Endothelial cell of umbilical vein (primary cell): ENCODE results near the gene EML1. TPM values are rescaled to one million over a fixed set of nuclear protein-coding genes. Genes with fewer than 3 reads are reported as not detected.

Source experiments
- BruUV-seq: library from RNA; stranded (reverse); fragments of 400-500 nt; replicated peaks from 2 replicates; lab custom pipeline; 2021; lab: Mats Ljungman, UMichigan
- CTCF ChIA-PET: fragments of 300-600, 350-600 bp; sonication (Branson Sonifier 250); formaldehyde crosslinking; loops from one replicate; lab custom pipeline; 2021; ENCODE audit warnings: antibody characterized with exemption, inconsistent platforms; lab: Charles Lee
- POLR2A ChIA-PET: fragments of 300-600, 350-600 bp; sonication (Branson Sonifier 250); formaldehyde crosslinking; loops from one replicate; lab custom pipeline; 2021; ENCODE audit warnings: antibody characterized with exemption, inconsistent platforms; lab: Charles Lee
- DNase-seq: peaks from one replicate; pipeline ENCODE4 v3.0.0-alpha.2; 2011; ENCODE audit warnings: low read depth, low spot score
- FAIRE-seq: peaks from 2 replicates; lab custom pipeline; 2011; peaks lifted over from hg19 to GRCh38; lab: Jason Lieb, UNC
- H2AFZ ChIP-seq: 2 replicates; pipeline ENCODE4 v1.6.0; 2012; ENCODE audit warnings: low read depth, low read length, control low read depth, inconsistent platforms
- H3K27ac ChIP-seq: 2 replicates; pipeline ENCODE4 v1.5.1; 2011; ENCODE audit warnings: low read depth, mild to moderate bottlenecking, control low read depth, low read length, moderate library complexity; ENCODE audit not compliant: insufficient read depth
- H3K27me3 ChIP-seq, 2 experiments: 2 replicates each; pipeline versions ENCODE4 v1.6.0 to v1.6.1; 2011; ENCODE audit warnings: low read length in 2 of 2, mixed read lengths in 1 of 2; ENCODE audit not compliant: control insufficient read depth in 2 of 2, insufficient read depth in 2 of 2
- H3K36me3 ChIP-seq, 2 experiments: 2 replicates in 1 of 2; 3 replicates in 1 of 2; pipeline ENCODE4 v1.5.1; 2011; ENCODE audit warnings: low read length in 2 of 2, mild to moderate bottlenecking in 1 of 2, moderate library complexity in 1 of 2; ENCODE audit not compliant: control insufficient read depth in 2 of 2, insufficient read depth in 2 of 2; ENCODE audit errors: extremely low read depth in 1 of 2
- H3K4me1 ChIP-seq: 3 replicates; pipeline ENCODE4 v1.5.1; 2011; ENCODE audit warnings: mild to moderate bottlenecking, low read length; ENCODE audit not compliant: control insufficient read depth, insufficient read depth; ENCODE audit errors: extremely low read depth
- H3K4me2 ChIP-seq: 2 replicates; pipeline ENCODE4 v1.6.1; 2011; ENCODE audit warnings: low read length, control low read depth, mixed read lengths; ENCODE audit not compliant: insufficient read depth
- H3K4me3 ChIP-seq, 3 experiments: fragments of 200-600 bp in 1 of 3; sonication (generic), shearing (Covaris generic) in 1 of 3; replicated peaks in 1 of 3; 2 replicates each; pipeline ENCODE4 v1.5.1; 2011 to 2016; ENCODE audit warnings: control low read depth in 3 of 3, low read length in 3 of 3, mild to moderate bottlenecking in 2 of 3, inconsistent platforms in 1 of 3, low read depth in 1 of 3, moderate library complexity in 1 of 3; ENCODE audit not compliant: insufficient read depth in 1 of 3
- H3K79me2 ChIP-seq: 2 replicates; pipeline ENCODE4 v1.6.0; 2012; ENCODE audit warnings: low read length, inconsistent platforms; ENCODE audit not compliant: control insufficient read depth, insufficient read depth
- H3K9ac ChIP-seq: replicated peaks from 2 replicates; pipeline ENCODE3; 2011; ENCODE audit warnings: low read length, control low read depth; ENCODE audit not compliant: insufficient read depth; ENCODE audit errors: extremely low read depth
- H3K9me1 ChIP-seq: replicated peaks from 3 replicates; pipeline ENCODE4 v1.6.0; 2011; ENCODE audit warnings: mild to moderate bottlenecking, low read length; ENCODE audit not compliant: control insufficient read depth, insufficient read depth; ENCODE audit errors: extremely low read depth
- H3K9me3 ChIP-seq: replicated peaks from 2 replicates; pipeline ENCODE4 v1.5.1; 2012; ENCODE audit warnings: low read length, inconsistent platforms; ENCODE audit not compliant: control insufficient read depth, insufficient read depth
- H4K20me1 ChIP-seq: replicated peaks from 2 replicates; pipeline ENCODE3; 2011; ENCODE audit warnings: mild to moderate bottlenecking, low read length; ENCODE audit not compliant: control insufficient read depth, insufficient read depth; ENCODE audit errors: extremely low read depth
- EZH2 ChIP-seq: IDR thresholded peaks from 2 replicates; pipeline ENCODE4 v1.6.1; 2012; ENCODE audit warnings: borderline replicate concordance, low read depth, mild to moderate bottlenecking, moderate library complexity, low read length, inconsistent platforms; ENCODE audit not compliant: severe bottlenecking
- FOS ChIP-seq: IDR thresholded peaks from 2 replicates; pipeline ENCODE4 v1.6.1; 2011; ENCODE audit warnings: mild to moderate bottlenecking, low read length, moderate library complexity, borderline replicate concordance; ENCODE audit not compliant: insufficient read depth
- GATA2 ChIP-seq: IDR thresholded peaks from 2 replicates; pipeline ENCODE4 v1.7.0; 2011; ENCODE audit warnings: low read depth, mild to moderate bottlenecking, moderate library complexity, mixed read lengths, low read length; ENCODE audit not compliant: insufficient read length, insufficient read depth
- JUN ChIP-seq: IDR thresholded peaks from 2 replicates; pipeline ENCODE4 v1.6.1; 2011; ENCODE audit warnings: borderline replicate concordance, low read depth; ENCODE audit not compliant: insufficient read length, insufficient read depth
- POLR2AphosphoS5 ChIP-seq: IDR thresholded peaks from 2 replicates; pipeline ENCODE4 v1.6.1; 2012; ENCODE audit warnings: low read depth, mild to moderate bottlenecking, control low read depth, low read length, moderate library complexity; ENCODE audit not compliant: insufficient read depth
- dilution Hi-C: fragments of 300-500 bp; cut with MboI; formaldehyde crosslinking; loops from one replicate; pipeline ENCODE4 v1.15.0; 2019; ENCODE audit warnings: low sequenced_read_pairs; ENCODE audit not compliant: extremely low pct_ligation_motif_present
- intact Hi-C: fragments of 100-400 bp; cut with micrococcal nuclease; formaldehyde crosslinking; loops from one replicate; pipeline ENCODE4 v1.10.0; 2022
- polyA plus RNA-seq, 4 experiments: library from polyadenylated mRNA; depleted of rRNA in 3 of 4; stranded (reverse) in 3 of 4; unstranded in 1 of 4; fragments of >200 nt; gene quantifications; 2 replicates each; pipeline versions ENCODE4 v1.2.1 to v1.2.3, GENCODE V29; 2011 to 2012; ENCODE audit warnings: missing spikeins in 1 of 4
- total RNA-seq: library from RNA; stranded (reverse); gene quantifications from 2 replicates; pipeline ENCODE4 v1.2.3, GENCODE V29; 2021
- TF ChIP-seq, protein P1 (sequence below), 2 donors: IDR thresholded peaks; 1 replicate in 1 of 2; 2 replicates in 1 of 2; pipeline ENCODE4 v1.5.1; 2011; ENCODE audit warnings: low read length in 2 of 2, mild to moderate bottlenecking in 2 of 2, moderate library complexity in 2 of 2, control low read depth in 1 of 2, inconsistent platforms in 1 of 2, low read depth in 1 of 2; ENCODE audit not compliant: insufficient read depth in 1 of 2; ENCODE audit errors: extremely low read depth in 1 of 2

EML1 gene
- total and polyA plus RNA-seq, 2 donors (not counting 3 experiments of a cell fraction or from before 2014, with no cell fraction given): 22.9 to 33.0 TPM

GRCh38 chr14:99941211-99941610 is 148.0 kb downstream of the EML1 start:
- Histone ChIP-seq H3K36me3 (peaks cover 0 to 8% of the 10 kb centered on the region in 2 experiments), H3K4me2 (no peak overlapping the region), H3K4me1 (no peaks in the 10 kb centered on the region), H3K9me1 (no peaks in the 10 kb centered on the region), H3K27me3 (no peaks in the 10 kb centered on the region), H3K9ac (no peak overlapping the region), H2AFZ (no peak overlapping the region), H4K20me1 (no peaks in the 10 kb centered on the region), H3K4me3 (no peak overlapping the region), H3K9me3 (no peaks in the 10 kb centered on the region), H3K79me2 (no peaks in the 10 kb centered on the region), H3K27ac (no peak overlapping the region)
- ChIA-PET POLR2A (no interaction called here), CTCF (no interaction called here)
- TF ChIP-seq JUN (no peak), EZH2 (no peak), POLR2AphosphoS5 (no peak)
- TF ChIP-seq, protein P1, sequence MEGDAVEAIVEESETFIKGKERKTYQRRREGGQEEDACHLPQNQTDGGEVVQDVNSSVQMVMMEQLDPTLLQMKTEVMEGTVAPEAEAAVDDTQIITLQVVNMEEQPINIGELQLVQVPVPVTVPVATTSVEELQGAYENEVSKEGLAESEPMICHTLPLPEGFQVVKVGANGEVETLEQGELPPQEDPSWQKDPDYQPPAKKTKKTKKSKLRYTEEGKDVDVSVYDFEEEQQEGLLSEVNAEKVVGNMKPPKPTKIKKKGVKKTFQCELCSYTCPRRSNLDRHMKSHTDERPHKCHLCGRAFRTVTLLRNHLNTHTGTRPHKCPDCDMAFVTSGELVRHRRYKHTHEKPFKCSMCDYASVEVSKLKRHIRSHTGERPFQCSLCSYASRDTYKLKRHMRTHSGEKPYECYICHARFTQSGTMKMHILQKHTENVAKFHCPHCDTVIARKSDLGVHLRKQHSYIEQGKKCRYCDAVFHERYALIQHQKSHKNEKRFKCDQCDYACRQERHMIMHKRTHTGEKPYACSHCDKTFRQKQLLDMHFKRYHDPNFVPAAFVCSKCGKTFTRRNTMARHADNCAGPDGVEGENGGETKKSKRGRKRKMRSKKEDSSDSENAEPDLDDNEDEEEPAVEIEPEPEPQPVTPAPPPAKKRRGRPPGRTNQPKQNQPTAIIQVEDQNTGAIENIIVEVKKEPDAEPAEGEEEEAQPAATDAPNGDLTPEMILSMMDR (IDR thresholded peaks at IDR 0.05; ENCODE audit: extremely low read depth in 1 of 2, insufficient read depth in 1 of 2, low read depth in 1 of 2, low read length in 2 of 2): no peak
- FAIRE-seq (no peak), DNase-seq (no peak)
- intact Hi-C loops (no loop called here), dilution Hi-C loops (no loop called here)
- BruUV-seq: no TSS peak

GRCh38 chr14:99943620-99944019 is 150.4 kb downstream of the EML1 start:
- Histone ChIP-seq H3K4me3 (no peak overlapping the region), H3K79me2 (no peaks in the 10 kb centered on the region), H3K36me3 (peaks cover 0 to 6% of the 10 kb centered on the region in 2 experiments), H3K27me3 (no peaks in the 10 kb centered on the region), H3K27ac (no peak overlapping the region), H3K4me1 (no peaks in the 10 kb centered on the region), H3K9me1 (no peaks in the 10 kb centered on the region), H4K20me1 (no peaks in the 10 kb centered on the region), H3K4me2 (no peak overlapping the region), H3K9ac (no peak overlapping the region), H2AFZ (no peak overlapping the region), H3K9me3 (no peaks in the 10 kb centered on the region)
- dilution Hi-C loops (no loop called here), intact Hi-C loops (no loop called here)
- TF ChIP-seq GATA2 (no peak), FOS (no peak)
- TF ChIP-seq, protein P1 (IDR thresholded peaks at IDR 0.05; ENCODE audit: extremely low read depth in 1 of 2, insufficient read depth in 1 of 2, low read depth in 1 of 2, low read length in 2 of 2): no peak
- no TSS peak for BruUV-seq
- FAIRE-seq (no peak), DNase-seq (no peak)
- ChIA-PET CTCF (no interaction called here), POLR2A (no interaction called here)
